Ectodermal cell (in vitro differentiated cells): Measurements from ENCODE around the gene CALM3.

Experiments
- H3K27ac ChIP-seq: 2 replicates; pipeline ENCODE4 v1.7.0; 2013; ENCODE audit warnings: mild to moderate bottlenecking, low read depth, low read length; ENCODE audit not compliant: insufficient read depth, poor library complexity, severe bottlenecking
- H3K27me3 ChIP-seq: 2 replicates; pipeline ENCODE4 v1.7.0; 2013; ENCODE audit warnings: mild to moderate bottlenecking, low read length; ENCODE audit not compliant: insufficient read depth, control insufficient read depth, poor library complexity, severe bottlenecking
- H3K36me3 ChIP-seq: one replicate; pipeline ENCODE4 v1.7.0; 2013; ENCODE audit warnings: low read length; ENCODE audit not compliant: control insufficient read depth, insufficient read depth
- H3K4me1 ChIP-seq: one replicate; pipeline ENCODE4 v1.7.0; 2013; ENCODE audit warnings: low read length; ENCODE audit not compliant: control insufficient read depth, insufficient read depth
- H3K4me3 ChIP-seq: 2 replicates; pipeline ENCODE4 v1.7.0; 2013; ENCODE audit warnings: low read depth, low read length, control low read depth; ENCODE audit not compliant: insufficient read depth
- H3K9me3 ChIP-seq: 2 replicates; pipeline ENCODE4 v1.7.0; 2013; ENCODE audit warnings: mild to moderate bottlenecking, low read length, moderate library complexity; ENCODE audit not compliant: control insufficient read depth
- WGBS, 2 experiments: methylation state at CpG; one replicate each; pipeline ENCODE4 v1.1.7; 2013; ENCODE audit warnings: missing lambda C conversion rate in 2 of 2; 5-methylcytosine and 5-hydroxymethylcytosine counted together

Gene CALM3

DNA sequence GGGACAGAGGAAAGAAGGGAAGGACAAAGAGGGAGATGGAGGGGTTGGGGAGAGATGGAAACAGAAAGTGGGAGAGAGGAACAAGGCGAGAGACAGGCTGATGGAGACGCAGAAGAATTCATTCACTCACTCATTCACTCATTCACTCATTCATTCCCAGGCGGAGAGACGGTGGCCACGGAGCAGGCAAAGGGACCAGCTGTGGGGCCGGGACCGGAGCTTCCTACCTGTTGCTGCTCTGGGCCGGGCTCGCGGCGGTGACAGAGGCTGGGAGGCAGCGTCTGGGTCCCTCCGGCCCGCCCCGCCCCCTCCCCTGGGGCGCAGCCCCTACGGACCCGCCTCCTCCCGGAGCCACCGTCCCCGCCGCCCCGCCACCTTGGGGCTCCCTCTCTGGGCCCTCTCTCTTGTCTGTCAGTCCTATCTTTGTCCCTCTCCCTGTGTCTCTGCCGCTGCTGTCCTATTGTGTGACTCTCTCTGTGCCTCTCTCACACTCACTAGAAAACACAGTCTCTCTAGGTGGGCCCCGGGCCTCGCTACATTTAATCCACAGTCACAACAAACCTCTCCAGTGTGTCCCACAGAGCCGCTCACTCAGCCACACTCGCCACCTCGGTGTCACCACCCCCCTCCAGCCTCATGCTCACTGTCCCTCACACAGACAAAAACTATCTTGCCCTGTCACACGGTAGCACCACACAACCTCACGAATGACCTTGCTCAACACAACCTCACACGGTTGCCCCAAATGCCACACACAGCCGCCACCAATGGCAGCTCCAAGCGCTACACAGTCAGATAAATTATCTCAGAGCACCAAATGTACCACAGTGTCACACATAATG lies 35.0 kb downstream of the CALM3 start, which contains the start of gene GNG8:
Gene GNG8, minus strand, starts transcription at position 283 of the 842 bp plus-strand sequence. CDS start 1,520 bp downstream, outside the sequence.
- no peaks in the 10 kb centered on the region for H3K9me3 ChIP-seq
- no peak within 1 kb of the TSS for H3K27ac ChIP-seq
- H3K27me3 ChIP-seq = peaks cover 88% of the 10 kb centered on the region
- H3K4me3 ChIP-seq = no peak within 1 kb of the TSS
- H3K36me3 ChIP-seq = no peaks in the 10 kb centered on the region
- 15 to 16% methylated on average over 34 of the region's 34 CpGs for WGBS, 2 experiments
- peaks cover 24% of the 10 kb centered on the region for H3K4me1 ChIP-seq

DNA sequence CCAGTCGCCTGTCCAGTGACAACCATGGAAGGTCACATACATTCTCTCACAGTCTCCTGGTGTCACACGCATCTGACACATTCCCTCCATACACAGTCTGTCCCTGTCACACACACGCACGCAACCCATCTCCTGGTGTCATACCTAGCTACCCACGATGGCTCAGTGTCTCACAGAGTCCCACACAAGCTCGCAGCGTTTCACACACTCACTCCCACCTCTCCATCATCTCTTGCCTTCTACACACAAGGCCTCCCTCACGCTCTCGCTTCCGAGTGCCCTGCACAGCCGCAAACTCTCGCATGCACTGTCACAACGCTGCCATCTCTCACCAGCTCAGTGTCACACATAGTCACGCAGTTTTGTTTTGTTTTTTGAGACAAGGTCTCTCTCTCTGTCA lies 36.1 kb downstream of the CALM3 start:
- Histone ChIP-seq H3K4me1 (peaks cover 22% of the 10 kb centered on the region), H3K27ac (no peak overlapping the region), H3K4me3 (no peak overlapping the region), H3K36me3 (no peaks in the 10 kb centered on the region), H3K27me3 (peaks cover 94% of the 10 kb centered on the region), H3K9me3 (no peaks in the 10 kb centered on the region)
- 84 to 85% methylated on average over 14 of the region's 14 CpGs for WGBS, 2 experiments

DNA sequence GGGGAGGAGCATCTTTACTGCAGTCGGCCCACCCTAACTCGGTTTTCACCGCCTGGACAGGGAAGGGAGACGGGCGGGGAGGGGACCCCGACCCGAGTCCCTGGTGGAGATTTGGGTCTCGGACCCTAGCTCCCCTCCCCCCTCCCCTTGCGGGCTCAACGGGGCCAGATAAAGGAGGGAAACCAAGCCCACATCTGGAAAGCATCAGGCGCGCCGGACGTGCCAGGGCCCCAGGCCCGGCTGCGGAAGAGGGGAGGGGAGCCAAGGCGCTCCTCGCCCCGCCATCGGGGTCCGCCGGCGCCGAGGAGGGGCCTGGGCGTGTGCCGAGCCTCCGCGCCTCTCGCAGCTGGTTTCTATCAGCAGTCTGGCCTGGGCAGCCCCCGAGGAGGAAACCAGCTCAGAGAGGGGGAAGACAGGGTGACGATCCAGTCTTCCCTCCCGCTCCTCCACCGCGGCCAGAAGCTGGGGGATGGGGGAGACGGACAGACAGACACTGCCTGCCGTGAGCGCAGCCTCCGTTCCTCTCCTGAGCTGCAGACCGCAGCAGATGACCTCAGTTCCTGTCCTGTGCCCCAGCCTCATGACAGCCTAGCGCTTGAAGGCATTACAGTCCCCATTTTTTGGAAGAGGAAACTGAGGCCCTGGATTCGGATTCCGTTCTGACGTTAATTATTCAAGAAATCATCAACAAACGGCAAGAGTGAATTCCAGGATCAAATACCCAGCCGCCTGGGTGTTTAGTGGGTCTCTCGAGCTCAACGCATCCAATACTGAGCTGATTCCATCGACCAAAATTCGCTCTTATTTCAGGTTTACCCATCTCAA lies 38.4 kb downstream of the CALM3 start:
- WGBS, 2 experiments = 8% methylated on average over 48 to 49 of the region's 49 CpGs
- no peak overlapping the region for H3K27ac ChIP-seq
- H3K27me3 ChIP-seq = peaks cover 73% of the 10 kb centered on the region
- no peaks in the 10 kb centered on the region for H3K9me3 ChIP-seq
- peak overlapping the region; percentile 50 for H3K4me3 ChIP-seq
- H3K4me1 ChIP-seq = peaks cover 14% of the 10 kb centered on the region
- H3K36me3 ChIP-seq = no peaks in the 10 kb centered on the region

DNA sequence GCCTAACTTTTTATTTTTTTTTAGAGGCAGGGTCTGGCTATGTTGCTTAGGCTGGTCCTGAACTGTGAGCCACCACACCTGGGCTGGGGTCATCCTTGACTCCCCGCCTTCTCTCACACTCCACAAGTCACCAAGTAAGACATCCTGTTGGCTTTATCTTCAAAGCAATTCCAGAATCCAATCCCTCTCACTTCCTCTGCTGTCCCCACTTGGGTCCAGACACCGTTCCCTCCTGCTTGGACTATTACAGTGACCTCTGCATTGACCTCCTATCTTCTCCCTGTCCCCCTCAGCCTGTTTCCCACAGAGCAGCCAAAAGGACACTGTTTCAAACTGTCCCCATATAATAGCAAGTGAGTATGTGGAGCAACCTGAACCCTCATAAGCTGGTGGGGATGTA lies 39.5 kb downstream of the CALM3 start:
- Histone ChIP-seq H3K27me3 (peaks cover 62% of the 10 kb centered on the region), H3K4me1 (peaks cover 7% of the 10 kb centered on the region), H3K27ac (no peak overlapping the region), H3K36me3 (no peaks in the 10 kb centered on the region), H3K9me3 (no peaks in the 10 kb centered on the region), H3K4me3 (no peak overlapping the region)
- 81 to 83% methylated on average over 2 of the region's 2 CpGs for WGBS, 2 experiments

- 19 to 32% methylated on average over 3 of the region's 3 CpGs for WGBS, 2 experiments
- Histone ChIP-seq H3K4me1 (no peaks in the 10 kb centered on the region), H3K9me3 (no peaks in the 10 kb centered on the region), H3K27me3 (peaks cover 58% of the 10 kb centered on the region), H3K36me3 (no peaks in the 10 kb centered on the region), H3K27ac (no peak overlapping the region), H3K4me3 (no peak overlapping the region)
Measured at GRCh38 chr19:46644720-46645119, 43.6 kb downstream of the CALM3 start.

GRCh38 chr19:46646402-46646801 lies 45.3 kb downstream of the CALM3 start:
- H3K27me3 ChIP-seq = peaks cover 56% of the 10 kb centered on the region
- no peak overlapping the region for H3K4me3 ChIP-seq
- no peaks in the 10 kb centered on the region for H3K36me3 ChIP-seq
- no peaks in the 10 kb centered on the region for H3K9me3 ChIP-seq
- H3K27ac ChIP-seq = no peak overlapping the region
- 93 to 98% methylated on average over 2 to 3 of the region's 3 CpGs for WGBS, 2 experiments
- H3K4me1 ChIP-seq = no peaks in the 10 kb centered on the region

- Histone ChIP-seq H3K27ac (no peak overlapping the region), H3K9me3 (no peaks in the 10 kb centered on the region), H3K36me3 (no peaks in the 10 kb centered on the region), H3K4me3 (no peak overlapping the region), H3K27me3 (peaks cover 50% of the 10 kb centered on the region), H3K4me1 (no peaks in the 10 kb centered on the region)
- WGBS, 2 experiments = 23 to 26% methylated on average over 63 of the region's 63 CpGs
Measured at GRCh38 chr19:46648060-46648960, 47.2 kb downstream of the CALM3 start.

- Histone ChIP-seq H3K9me3 (no peaks in the 10 kb centered on the region), H3K4me1 (peaks cover 6% of the 10 kb centered on the region), H3K4me3 (no peak overlapping the region), H3K27ac (no peak overlapping the region), H3K27me3 (peaks cover 53% of the 10 kb centered on the region), H3K36me3 (no peaks in the 10 kb centered on the region)
- 13 to 14% methylated on average over 144 of the region's 144 CpGs for WGBS, 2 experiments
Measured at GRCh38 chr19:46648961-46649960, 48.1 kb downstream of the CALM3 start.

DNA sequence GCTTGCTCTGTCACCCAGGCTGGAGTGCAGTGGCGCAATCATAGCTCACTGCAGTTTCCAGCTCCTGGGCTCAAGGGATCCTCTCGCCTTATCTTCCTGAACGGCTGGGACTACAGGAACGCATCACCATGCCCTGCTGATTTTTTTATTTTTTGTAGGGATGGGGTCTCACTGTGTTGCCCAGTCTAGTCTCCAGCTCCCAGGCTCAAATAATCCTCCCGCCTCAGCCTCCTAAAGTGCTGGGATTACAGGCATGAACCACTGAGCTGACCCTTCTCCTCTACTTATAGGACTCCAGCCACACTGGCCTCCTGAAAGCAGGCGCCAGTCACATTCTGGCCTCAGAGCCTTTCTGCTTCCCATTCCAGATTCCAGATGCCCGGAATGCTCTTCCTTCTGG lies 49.3 kb downstream of the CALM3 start:
- H3K4me1 ChIP-seq = peaks cover 11% of the 10 kb centered on the region
- no peak overlapping the region for H3K27ac ChIP-seq
- WGBS, 2 experiments = 94 to 95% methylated on average over 7 of the region's 7 CpGs
- H3K27me3 ChIP-seq = peaks cover 53% of the 10 kb centered on the region
- no peaks in the 10 kb centered on the region for H3K36me3 ChIP-seq
- H3K4me3 ChIP-seq = no peak overlapping the region
- H3K9me3 ChIP-seq = no peaks in the 10 kb centered on the region
